Medulla oblongata (tissue), 1 donor: ENCODE measurements around the gene C3orf49.
A peak's percentile ranks its signal among the peaks of the same experiment; 100 is the strongest.

Experiments
- DNase-seq: peaks from one replicate; pipeline ENCODE4 v3.0.0-alpha.2; 2015; ENCODE audit errors: extremely low spot score

The C3orf49 gene, protein sequence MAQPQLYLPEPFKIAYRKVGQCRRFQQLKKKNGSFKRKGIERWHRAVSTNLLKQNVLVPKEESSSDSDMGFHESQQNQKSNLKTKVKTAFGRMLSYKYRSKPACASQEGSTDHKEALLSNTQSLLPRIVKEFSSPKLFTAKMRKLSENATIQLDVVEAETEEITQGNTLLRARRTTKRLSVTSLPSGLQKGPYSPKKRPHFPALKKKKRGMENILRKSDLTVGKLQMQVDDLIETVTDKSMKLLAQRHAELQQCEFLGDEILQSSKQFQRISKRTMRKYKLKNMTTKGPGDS

DNA sequence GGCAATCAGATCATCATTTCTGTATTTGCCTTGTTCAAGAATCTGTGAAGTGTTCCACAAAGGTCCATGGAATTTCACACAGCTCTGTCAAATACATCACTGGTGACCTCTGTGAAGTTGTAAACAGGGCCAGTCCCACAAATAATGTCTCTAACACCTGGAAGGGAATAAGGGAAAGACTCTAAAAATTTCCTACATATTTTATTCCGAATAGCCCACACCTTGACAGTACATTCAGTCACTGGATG is at the start of gene C3orf49:
TSS of gene C3orf49 (plus strand) at position 149 of the 248 bp plus-strand sequence. CDS start 173 bp downstream, outside the sequence.
- no peak for DNase-seq

GRCh38 chr3:63774781-63775180 is 44.3 kb upstream of the C3orf49 start:
- no peak for DNase-seq

DNA sequence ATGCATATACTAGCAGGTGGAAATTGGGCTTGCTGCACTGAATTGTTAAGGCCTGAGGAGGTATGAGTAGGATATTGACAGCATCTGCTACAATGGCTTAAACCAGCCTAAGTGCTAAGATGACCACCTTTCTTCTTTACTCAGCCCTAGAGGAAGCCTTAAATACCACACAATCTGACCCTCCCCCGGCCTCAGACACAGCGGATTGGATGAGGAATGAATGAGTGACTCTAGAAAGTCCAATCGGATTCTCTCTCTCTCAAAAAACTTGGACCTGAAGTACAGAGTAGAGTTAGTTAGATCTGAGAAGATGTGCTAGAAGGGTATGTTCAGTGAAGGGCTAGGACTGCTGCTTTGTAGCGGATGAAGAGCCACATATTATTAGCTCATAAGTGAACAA is 39.9 kb upstream of the C3orf49 start:
- DNase-seq = no peak

GRCh38 chr3:63791974-63792373 is 27.1 kb upstream of the C3orf49 start:
- peak; percentile 29 for DNase-seq

- DNase-seq = no peak
Observed at GRCh38 chr3:63795438-63795837, 23.7 kb upstream of the C3orf49 start.

- no peak for DNase-seq
Observed at GRCh38 chr3:63798544-63798943, 20.6 kb upstream of the C3orf49 start.

- no peak for DNase-seq
Observed at GRCh38 chr3:63798949-63799348, 20.1 kb upstream of the C3orf49 start.

- DNase-seq = no peak
Observed at GRCh38 chr3:63800097-63800496, 19.0 kb upstream of the C3orf49 start.

DNA sequence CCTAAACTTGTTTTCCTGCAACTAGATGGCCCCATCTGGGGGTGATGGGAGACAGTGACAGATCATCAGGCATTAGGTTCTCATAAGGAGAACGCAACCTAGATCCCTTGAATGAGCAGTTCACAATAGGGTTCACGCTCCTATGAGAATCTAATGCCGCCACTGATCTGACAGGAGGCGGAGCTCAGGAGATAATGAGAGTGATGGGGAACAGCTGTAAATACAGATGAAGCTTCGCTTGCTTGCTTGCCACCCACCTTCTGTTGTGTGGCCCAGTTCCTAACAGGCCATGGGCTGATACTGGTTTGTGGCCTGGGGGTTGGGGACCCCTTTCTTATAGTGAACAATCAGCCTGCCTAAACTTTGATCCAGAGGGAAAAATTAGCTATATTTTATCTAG is 15.2 kb upstream of the C3orf49 start:
- DNase-seq = no peak

DNA sequence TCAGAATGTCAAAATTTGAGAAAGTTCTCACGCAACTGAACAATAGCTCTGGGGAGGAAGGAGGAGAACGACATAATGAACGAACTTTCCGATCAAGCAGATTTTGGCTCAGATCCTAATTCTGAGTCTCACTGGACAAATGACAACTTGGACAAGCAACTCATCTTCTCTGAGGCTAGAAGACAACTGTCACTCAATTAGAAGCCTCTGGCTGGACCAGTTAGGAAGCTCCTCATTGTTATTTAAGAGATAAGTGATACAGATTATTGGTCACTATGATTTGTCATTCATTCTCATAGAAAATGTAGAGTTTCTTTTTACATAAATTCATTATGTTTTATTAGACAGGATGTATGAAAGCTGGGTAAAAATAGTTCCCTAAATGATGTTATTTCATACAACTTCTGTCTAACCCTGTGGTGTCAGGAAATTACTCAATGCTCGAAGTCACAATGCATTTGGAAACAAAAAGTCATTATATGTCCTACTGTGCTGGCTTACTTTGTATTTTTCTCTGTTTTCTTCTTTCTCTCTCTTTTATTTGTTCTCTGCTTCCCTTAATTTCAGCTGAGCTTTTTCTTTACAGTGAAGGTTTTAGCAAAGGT is 11.0 kb upstream of the C3orf49 start:
- peak; percentile 20 for DNase-seq

- DNase-seq = no peak
Observed at GRCh38 chr3:63808633-63809032, 10.5 kb upstream of the C3orf49 start.

DNA sequence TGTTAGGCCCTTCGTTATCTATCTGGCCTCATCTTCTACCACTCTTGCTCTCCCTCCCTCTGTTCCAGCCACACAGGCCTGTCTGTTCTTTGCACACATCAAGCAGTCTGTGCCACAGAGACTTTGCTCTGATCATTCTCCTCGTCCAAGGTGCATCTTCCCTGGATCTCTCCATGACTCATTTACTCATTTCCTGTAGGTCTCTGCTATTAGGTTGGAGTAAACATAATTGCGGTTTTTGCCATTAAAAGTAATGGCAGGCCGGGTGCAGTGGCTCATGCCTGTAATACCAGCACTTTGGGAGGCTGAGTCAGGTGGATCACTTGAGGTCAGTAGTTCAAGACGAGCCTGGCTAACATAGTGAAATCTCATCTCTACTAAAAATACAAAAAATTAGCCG is 9.5 kb upstream of the C3orf49 start:
- DNase-seq = no peak

- DNase-seq = no peak
Observed at GRCh38 chr3:63814237-63814636, 4.9 kb upstream of the C3orf49 start.

GRCh38 chr3:63817225-63817624 is 1.9 kb upstream of the C3orf49 start:
- DNase-seq = no peak

GRCh38 chr3:63818282-63819150 is 583 bp upstream of the C3orf49 start:
- DNase-seq = peak; percentile 86

- DNase-seq = no peak
Observed at GRCh38 chr3:63824309-63824708, 5.2 kb downstream of the C3orf49 start.

- no peak for DNase-seq
Observed at GRCh38 chr3:63830526-63830925, 11.4 kb downstream of the C3orf49 start.

DNA sequence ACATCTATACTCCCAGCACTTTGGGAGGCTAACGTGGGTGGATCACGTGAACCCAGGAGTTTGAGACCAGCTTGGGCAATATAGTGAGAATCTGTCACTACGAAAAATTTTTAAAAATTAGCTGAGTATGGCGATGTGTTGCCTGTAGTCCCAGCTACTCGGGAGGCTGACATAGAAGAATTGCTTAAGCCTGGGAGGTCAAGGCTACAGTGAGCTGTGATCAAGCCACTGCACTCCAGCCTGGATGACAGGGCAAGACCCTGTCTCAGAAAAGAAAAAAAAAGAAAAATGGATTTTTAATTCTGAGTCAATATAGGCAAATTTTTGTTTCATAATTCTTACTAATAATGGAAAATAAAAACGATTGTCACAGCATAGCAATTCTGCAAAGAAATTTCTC is 13.3 kb downstream of the C3orf49 start:
- DNase-seq = no peak

DNA sequence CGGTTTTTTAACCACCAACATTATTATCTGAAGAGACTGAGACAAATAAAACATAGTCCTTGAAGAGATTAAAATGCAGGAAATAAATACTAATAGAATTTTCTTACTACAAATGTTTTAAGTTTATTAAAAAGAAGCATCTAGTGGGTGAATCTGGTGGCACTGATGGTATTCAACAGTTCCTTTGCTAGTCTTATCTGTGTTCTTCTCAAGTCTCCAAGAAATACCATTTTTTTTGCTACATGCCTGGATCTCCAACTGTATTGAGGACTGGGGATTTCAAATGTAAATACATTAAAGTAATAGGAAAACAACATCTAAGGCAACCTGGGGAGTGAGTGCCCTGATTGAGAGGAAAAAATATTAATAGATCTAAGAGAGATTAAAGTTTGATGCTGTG is 22.6 kb downstream of the C3orf49 start:
- DNase-seq = no peak

- no peak for DNase-seq
Observed at GRCh38 chr3:63842127-63842526, 23.0 kb downstream of the C3orf49 start.

DNA sequence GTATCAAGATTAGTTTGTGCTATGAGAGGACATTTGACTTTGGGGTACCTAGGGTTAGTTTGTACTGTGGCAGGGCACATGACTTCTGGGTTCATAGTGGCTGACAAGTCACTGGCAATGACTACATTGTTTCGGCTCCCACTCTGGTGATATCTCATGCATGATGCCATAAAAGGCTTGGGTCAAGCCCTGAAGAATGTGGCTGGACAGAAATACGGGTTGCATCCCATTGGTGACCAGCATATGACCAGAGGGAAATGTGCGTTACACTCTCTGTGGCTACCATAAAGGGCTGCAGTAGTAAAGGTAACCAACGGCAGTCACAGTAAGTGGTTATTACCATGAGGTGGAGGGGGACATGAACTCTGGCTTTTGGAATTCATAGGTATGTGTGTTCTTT is 26.1 kb downstream of the C3orf49 start:
- DNase-seq = no peak

DNA sequence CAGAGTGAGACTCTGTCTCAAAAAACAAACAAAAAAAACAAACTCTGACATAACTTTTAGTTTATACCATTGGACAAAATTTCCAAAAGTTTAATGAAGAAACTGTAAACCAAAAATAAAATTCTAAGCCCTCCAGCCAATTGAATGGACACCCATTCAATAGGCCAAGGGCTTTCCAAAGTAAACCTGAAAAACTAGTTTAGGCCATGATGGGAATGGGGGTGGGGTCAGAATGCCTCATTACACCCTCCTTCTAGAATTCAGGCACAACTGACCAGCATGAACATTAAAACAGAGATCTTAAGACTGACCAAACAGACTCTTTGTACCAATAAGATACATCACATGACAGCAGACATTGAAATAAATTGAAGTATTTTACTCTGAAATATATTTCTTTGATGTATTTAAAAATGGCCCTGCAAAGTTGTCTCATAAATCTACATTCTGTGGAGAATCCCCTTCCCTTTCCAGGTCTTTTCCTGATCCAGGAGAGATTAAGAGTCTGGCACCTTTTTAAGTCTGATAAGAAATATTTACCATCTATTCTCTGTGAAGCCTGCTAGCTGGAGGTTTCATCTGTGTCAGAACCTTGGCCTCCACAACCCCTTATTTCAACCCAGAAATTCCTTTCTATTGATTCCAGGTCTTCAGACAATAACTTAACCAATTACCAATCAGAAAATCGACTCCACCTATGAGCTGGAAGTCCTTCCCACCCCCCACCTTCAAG is 28.8 kb downstream of the C3orf49 start:
- no peak for DNase-seq
